SK-N-SH (cell line): Measurements from ENCODE around the gene ATP7B.

Experiments
- ELF1 ChIP-seq: IDR thresholded peaks from 2 replicates; pipeline ENCODE4 v1.4.0; 2012
- POLR2AphosphoS5 ChIP-seq: IDR thresholded peaks from 2 replicates; pipeline ENCODE4 v1.6.1; 2012; ENCODE audit warnings: low read depth, low read length
- RAD21 ChIP-seq: IDR thresholded peaks from 2 replicates; pipeline ENCODE4 v1.6.1; 2012; ENCODE audit warnings: mild to moderate bottlenecking, low read length
- TF ChIP-seq, protein P1 (sequence below): fragments of 200-600 bp; sonication (generic); IDR thresholded peaks from 2 replicates; pipeline ENCODE4 v1.6.1; 2017; ENCODE audit warnings: antibody characterized with exemption, mild to moderate bottlenecking, moderate library complexity
- TF ChIP-seq, protein P2 (sequence below): IDR thresholded peaks from 2 replicates; pipeline ENCODE4 v1.6.1; 2012; ENCODE audit warnings: mild to moderate bottlenecking, low read depth, low read length, moderate library complexity
- TF ChIP-seq, protein P3 (sequence below): IDR thresholded peaks from 2 replicates; pipeline ENCODE4 v1.4.0; 2012; ENCODE audit warnings: low read depth

DNA sequence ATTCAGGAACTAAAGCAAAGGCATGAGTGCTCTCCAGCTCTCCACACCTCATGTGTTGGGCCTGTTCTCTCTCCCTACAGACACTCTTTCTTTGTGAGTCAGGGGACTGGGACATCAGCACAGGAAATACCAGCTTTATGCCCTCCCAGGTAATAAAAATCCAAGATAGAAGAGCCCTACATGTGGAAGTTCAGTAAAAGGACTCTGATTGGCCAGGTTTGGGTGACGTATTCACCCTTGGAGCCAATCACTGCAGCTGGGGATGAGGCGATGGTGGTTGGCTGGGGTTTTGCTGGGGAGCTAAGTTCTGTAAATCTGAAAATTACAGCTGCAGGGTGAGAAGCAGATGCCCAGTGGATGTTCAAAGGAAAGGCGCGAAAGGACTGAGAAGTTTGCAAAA is 117.0 kb downstream of the ATP7B start:
- no peak for TF ChIP-seq ELF1
- TF ChIP-seq, protein P1, sequence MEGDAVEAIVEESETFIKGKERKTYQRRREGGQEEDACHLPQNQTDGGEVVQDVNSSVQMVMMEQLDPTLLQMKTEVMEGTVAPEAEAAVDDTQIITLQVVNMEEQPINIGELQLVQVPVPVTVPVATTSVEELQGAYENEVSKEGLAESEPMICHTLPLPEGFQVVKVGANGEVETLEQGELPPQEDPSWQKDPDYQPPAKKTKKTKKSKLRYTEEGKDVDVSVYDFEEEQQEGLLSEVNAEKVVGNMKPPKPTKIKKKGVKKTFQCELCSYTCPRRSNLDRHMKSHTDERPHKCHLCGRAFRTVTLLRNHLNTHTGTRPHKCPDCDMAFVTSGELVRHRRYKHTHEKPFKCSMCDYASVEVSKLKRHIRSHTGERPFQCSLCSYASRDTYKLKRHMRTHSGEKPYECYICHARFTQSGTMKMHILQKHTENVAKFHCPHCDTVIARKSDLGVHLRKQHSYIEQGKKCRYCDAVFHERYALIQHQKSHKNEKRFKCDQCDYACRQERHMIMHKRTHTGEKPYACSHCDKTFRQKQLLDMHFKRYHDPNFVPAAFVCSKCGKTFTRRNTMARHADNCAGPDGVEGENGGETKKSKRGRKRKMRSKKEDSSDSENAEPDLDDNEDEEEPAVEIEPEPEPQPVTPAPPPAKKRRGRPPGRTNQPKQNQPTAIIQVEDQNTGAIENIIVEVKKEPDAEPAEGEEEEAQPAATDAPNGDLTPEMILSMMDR: no peak
- TF ChIP-seq POLR2AphosphoS5: no peak
- TF ChIP-seq RAD21: no peak
- TF ChIP-seq, protein P2, sequence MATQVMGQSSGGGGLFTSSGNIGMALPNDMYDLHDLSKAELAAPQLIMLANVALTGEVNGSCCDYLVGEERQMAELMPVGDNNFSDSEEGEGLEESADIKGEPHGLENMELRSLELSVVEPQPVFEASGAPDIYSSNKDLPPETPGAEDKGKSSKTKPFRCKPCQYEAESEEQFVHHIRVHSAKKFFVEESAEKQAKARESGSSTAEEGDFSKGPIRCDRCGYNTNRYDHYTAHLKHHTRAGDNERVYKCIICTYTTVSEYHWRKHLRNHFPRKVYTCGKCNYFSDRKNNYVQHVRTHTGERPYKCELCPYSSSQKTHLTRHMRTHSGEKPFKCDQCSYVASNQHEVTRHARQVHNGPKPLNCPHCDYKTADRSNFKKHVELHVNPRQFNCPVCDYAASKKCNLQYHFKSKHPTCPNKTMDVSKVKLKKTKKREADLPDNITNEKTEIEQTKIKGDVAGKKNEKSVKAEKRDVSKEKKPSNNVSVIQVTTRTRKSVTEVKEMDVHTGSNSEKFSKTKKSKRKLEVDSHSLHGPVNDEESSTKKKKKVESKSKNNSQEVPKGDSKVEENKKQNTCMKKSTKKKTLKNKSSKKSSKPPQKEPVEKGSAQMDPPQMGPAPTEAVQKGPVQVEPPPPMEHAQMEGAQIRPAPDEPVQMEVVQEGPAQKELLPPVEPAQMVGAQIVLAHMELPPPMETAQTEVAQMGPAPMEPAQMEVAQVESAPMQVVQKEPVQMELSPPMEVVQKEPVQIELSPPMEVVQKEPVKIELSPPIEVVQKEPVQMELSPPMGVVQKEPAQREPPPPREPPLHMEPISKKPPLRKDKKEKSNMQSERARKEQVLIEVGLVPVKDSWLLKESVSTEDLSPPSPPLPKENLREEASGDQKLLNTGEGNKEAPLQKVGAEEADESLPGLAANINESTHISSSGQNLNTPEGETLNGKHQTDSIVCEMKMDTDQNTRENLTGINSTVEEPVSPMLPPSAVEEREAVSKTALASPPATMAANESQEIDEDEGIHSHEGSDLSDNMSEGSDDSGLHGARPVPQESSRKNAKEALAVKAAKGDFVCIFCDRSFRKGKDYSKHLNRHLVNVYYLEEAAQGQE: no peak
- TF ChIP-seq, protein P3, sequence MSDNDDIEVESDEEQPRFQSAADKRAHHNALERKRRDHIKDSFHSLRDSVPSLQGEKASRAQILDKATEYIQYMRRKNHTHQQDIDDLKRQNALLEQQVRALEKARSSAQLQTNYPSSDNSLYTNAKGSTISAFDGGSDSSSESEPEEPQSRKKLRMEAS: no peak
